ENCODE results near the gene ENAH.

- TF ChIP-seq, protein P1, sequence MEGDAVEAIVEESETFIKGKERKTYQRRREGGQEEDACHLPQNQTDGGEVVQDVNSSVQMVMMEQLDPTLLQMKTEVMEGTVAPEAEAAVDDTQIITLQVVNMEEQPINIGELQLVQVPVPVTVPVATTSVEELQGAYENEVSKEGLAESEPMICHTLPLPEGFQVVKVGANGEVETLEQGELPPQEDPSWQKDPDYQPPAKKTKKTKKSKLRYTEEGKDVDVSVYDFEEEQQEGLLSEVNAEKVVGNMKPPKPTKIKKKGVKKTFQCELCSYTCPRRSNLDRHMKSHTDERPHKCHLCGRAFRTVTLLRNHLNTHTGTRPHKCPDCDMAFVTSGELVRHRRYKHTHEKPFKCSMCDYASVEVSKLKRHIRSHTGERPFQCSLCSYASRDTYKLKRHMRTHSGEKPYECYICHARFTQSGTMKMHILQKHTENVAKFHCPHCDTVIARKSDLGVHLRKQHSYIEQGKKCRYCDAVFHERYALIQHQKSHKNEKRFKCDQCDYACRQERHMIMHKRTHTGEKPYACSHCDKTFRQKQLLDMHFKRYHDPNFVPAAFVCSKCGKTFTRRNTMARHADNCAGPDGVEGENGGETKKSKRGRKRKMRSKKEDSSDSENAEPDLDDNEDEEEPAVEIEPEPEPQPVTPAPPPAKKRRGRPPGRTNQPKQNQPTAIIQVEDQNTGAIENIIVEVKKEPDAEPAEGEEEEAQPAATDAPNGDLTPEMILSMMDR (IDR thresholded peaks at IDR 0.05 in 2 of 3, conservative IDR thresholded peaks at IDR 0.05 in 1 of 3; ENCODE audit: borderline replicate concordance in 1 of 3, insufficient read depth in 1 of 3, low read depth in 2 of 3, low read length in 2 of 3), result no peak
- no peak for TF ChIP-seq EZH2phosphoT487 (IDR thresholded peaks at IDR 0.05; ENCODE audit: borderline replicate concordance)
- TF ChIP-seq ZFX (IDR thresholded peaks at IDR 0.05), result no peak
- no peak for TF ChIP-seq EGR1 (IDR thresholded peaks at IDR 0.05; ENCODE audit: low read depth)
- no peak for TF ChIP-seq ZNF274 (IDR thresholded peaks at IDR 0.05; ENCODE audit: low read depth, low read length)
- no peak for TF ChIP-seq POLR2AphosphoS5 (IDR thresholded peaks at IDR 0.05; ENCODE audit: low read depth, low read length)
These were observed 107.3 kb downstream of the ENAH start for GRCh38 chr1:225545649-225546048.
